H9 (cell line): Measurements from ENCODE around the gene FAM81A. TPM values are rescaled to one million over a fixed set of nuclear protein-coding genes. Genes with fewer than 3 reads are reported as not detected.

ENCODE experiments used
- DNase-seq: peaks from one replicate; pipeline ENCODE4 v3.0.0-alpha.2; 2017
- H2AFZ ChIP-seq: one replicate; pipeline ENCODE4 v1.6.1; 2013; ENCODE audit warnings: mild to moderate bottlenecking, low read length, control low read depth, moderate library complexity
- H2AK5ac ChIP-seq: 2 replicates; pipeline ENCODE4 v1.6.1; 2013; ENCODE audit warnings: low read length, control low read depth, mixed read lengths; ENCODE audit not compliant: insufficient read length
- H2BK120ac ChIP-seq: one replicate; pipeline ENCODE4 v1.6.1; 2013; ENCODE audit warnings: low read depth, mild to moderate bottlenecking, low read length, control low read depth, inconsistent platforms; ENCODE audit not compliant: poor library complexity, severe bottlenecking
- H2BK12ac ChIP-seq: 2 replicates; pipeline ENCODE4 v1.6.1; 2013; ENCODE audit warnings: low read length, control low read depth, mixed read lengths, low read depth; ENCODE audit not compliant: insufficient read length
- H2BK15ac ChIP-seq: 2 replicates; pipeline ENCODE4 v1.6.1; 2013; ENCODE audit warnings: low read depth, low read length, control low read depth
- H2BK20ac ChIP-seq: one replicate; pipeline ENCODE4 v1.6.1; 2013; ENCODE audit warnings: low read depth, mild to moderate bottlenecking, low read length, control low read depth, inconsistent platforms; ENCODE audit not compliant: poor library complexity, severe bottlenecking
- H2BK5ac ChIP-seq: 2 replicates; pipeline ENCODE4 v1.6.1; 2013; ENCODE audit warnings: low read length, control low read depth, mixed read lengths; ENCODE audit not compliant: insufficient read length
- H3K14ac ChIP-seq: 2 replicates; pipeline ENCODE4 v1.6.1; 2013; ENCODE audit warnings: low read length, control low read depth; ENCODE audit not compliant: insufficient read depth
- H3K18ac ChIP-seq: 2 replicates; pipeline ENCODE4 v1.6.1; 2013; ENCODE audit warnings: low read depth, mild to moderate bottlenecking, mixed read lengths, low read length, control low read depth; ENCODE audit not compliant: insufficient read length
- H3K23ac ChIP-seq: 2 replicates; pipeline ENCODE4 v1.6.1; 2013; ENCODE audit warnings: low read length, control low read depth, mixed read lengths, low read depth; ENCODE audit not compliant: insufficient read length
- H3K23me2 ChIP-seq: 2 replicates; pipeline ENCODE4 v1.6.1; 2013; ENCODE audit warnings: low read depth, mild to moderate bottlenecking, mixed read lengths, low read length, control low read depth; ENCODE audit not compliant: insufficient read length, poor library complexity, severe bottlenecking
- H3K27ac ChIP-seq: 2 replicates; pipeline ENCODE4 v1.5.1; 2013; ENCODE audit warnings: low read length, control low read depth, mixed read lengths, low read depth; ENCODE audit not compliant: insufficient read length
- H3K27me3 ChIP-seq: 2 replicates; pipeline ENCODE4 v1.6.1; 2013; ENCODE audit warnings: low read length, control low read depth, inconsistent platforms; ENCODE audit not compliant: insufficient read depth
- H3K4ac ChIP-seq: 2 replicates; pipeline ENCODE4 v1.6.1; 2013; ENCODE audit warnings: low read depth, mild to moderate bottlenecking, control low read depth, inconsistent platforms, low read length, moderate library complexity
- H3K4me1 ChIP-seq: 2 replicates; pipeline ENCODE4 v1.6.1; 2013; ENCODE audit warnings: low read length, control low read depth, inconsistent platforms; ENCODE audit not compliant: insufficient read depth
- H3K4me2 ChIP-seq: 2 replicates; pipeline ENCODE4 v1.6.1; 2013; ENCODE audit warnings: low read length, control low read depth, mixed read lengths; ENCODE audit not compliant: insufficient read length, insufficient read depth
- H3K56ac ChIP-seq: 2 replicates; pipeline ENCODE4 v1.6.1; 2013; ENCODE audit warnings: low read depth, mild to moderate bottlenecking, mixed read lengths, low read length, control low read depth; ENCODE audit not compliant: insufficient read length
- H3K79me1 ChIP-seq: 2 replicates; pipeline ENCODE4 v1.6.1; 2013; ENCODE audit warnings: low read depth, mild to moderate bottlenecking, moderate library complexity, low read length, control low read depth, inconsistent platforms; ENCODE audit not compliant: insufficient read depth, poor library complexity, severe bottlenecking
- H3K79me2 ChIP-seq: 2 replicates; pipeline ENCODE4 v1.6.1; 2013; ENCODE audit warnings: low read length, control low read depth, inconsistent platforms; ENCODE audit not compliant: insufficient read depth
- H3K9ac ChIP-seq: 2 replicates; pipeline ENCODE4 v1.6.1; 2013; ENCODE audit warnings: low read length, control low read depth, mixed read lengths; ENCODE audit not compliant: insufficient read length; ENCODE audit errors: extremely low read depth
- H3K9me3 ChIP-seq: one replicate; pipeline ENCODE4 v1.6.1; 2013; ENCODE audit warnings: low read depth, low read length, inconsistent platforms; ENCODE audit not compliant: control insufficient read depth
- H3T11ph ChIP-seq: one replicate; pipeline ENCODE4 v1.6.1; 2013; ENCODE audit warnings: mild to moderate bottlenecking, low read length, control low read depth, inconsistent platforms
- H4K20me1 ChIP-seq: one replicate; pipeline ENCODE4 v1.6.1; 2013; ENCODE audit not compliant: control insufficient read depth, insufficient read length, insufficient read depth
- H4K5ac ChIP-seq: 2 replicates; pipeline ENCODE4 v1.6.1; 2013; ENCODE audit warnings: low read depth, mild to moderate bottlenecking, mixed read lengths, low read length, control low read depth; ENCODE audit not compliant: insufficient read length
- H4K8ac ChIP-seq: replicated peaks from 2 replicates; pipeline ENCODE4 v1.6.1; 2013; ENCODE audit warnings: low read length, control low read depth, mixed read lengths, low read depth; ENCODE audit not compliant: insufficient read length
- H4K91ac ChIP-seq: 2 replicates; pipeline ENCODE4 v1.6.1; 2013; ENCODE audit warnings: low read depth, mild to moderate bottlenecking, moderate library complexity, mixed read lengths, low read length, control low read depth; ENCODE audit not compliant: insufficient read length
- H3K27ac Mint-ChIP-seq, 3 experiments: 2 replicates in 2 of 3; 3 replicates in 1 of 3; pipeline ENCODE4 v1.8.0; 2020 to 2021; ENCODE audit warnings: mixed read lengths in 3 of 3, mild to moderate bottlenecking in 1 of 3, moderate library complexity in 1 of 3
- H3K27me3 Mint-ChIP-seq: 2 replicates; pipeline ENCODE4 v1.8.0; 2021; ENCODE audit warnings: low read depth, mild to moderate bottlenecking, moderate library complexity, mixed read lengths
- H3K36me3 Mint-ChIP-seq, 3 experiments: 2 replicates in 2 of 3; 3 replicates in 1 of 3; pipeline ENCODE4 v1.8.0; 2020 to 2021; ENCODE audit warnings: low read depth in 3 of 3, mixed read lengths in 3 of 3; ENCODE audit not compliant: insufficient read depth in 1 of 3
- H3K4me1 Mint-ChIP-seq, 2 experiments: 2 replicates each; pipeline ENCODE4 v1.8.0; 2020; ENCODE audit warnings: mixed read lengths in 2 of 2
- H3K4me3 Mint-ChIP-seq, 2 experiments: 2 replicates in 1 of 2; 3 replicates in 1 of 2; pipeline ENCODE4 v1.8.0; 2020 to 2021; ENCODE audit warnings: mild to moderate bottlenecking in 2 of 2, mixed read lengths in 2 of 2, moderate library complexity in 1 of 2
- H3K9me3 Mint-ChIP-seq, 2 experiments: 2 replicates in 1 of 2; 3 replicates in 1 of 2; pipeline ENCODE4 v1.8.0; 2020; ENCODE audit warnings: mild to moderate bottlenecking in 2 of 2, mixed read lengths in 2 of 2, moderate library complexity in 1 of 2
- WGBS: extraction: QIAGEN DNeasy Blood & Tissue Kit; methylation state at CpG from one replicate; pipeline ENCODE4 v1.1.7; 2013; ENCODE audit warnings: missing lambda C conversion rate, low lambda C conversion rate, mixed read lengths; ENCODE audit not compliant: insufficient read length; ENCODE audit errors: extremely low coverage; 5-methylcytosine and 5-hydroxymethylcytosine counted together
- total RNA-seq: library from RNA; stranded (reverse); gene quantifications from 2 replicates; pipeline ENCODE4 v1.2.1, GENCODE V29; 2021
- TF ChIP-seq, protein P1 (sequence below): fragments of 200-600 bp; sonication (generic); conservative IDR thresholded peaks from 3 replicates; pipeline ENCODE4 v1.8.0; 2021; ENCODE audit warnings: antibody characterized with exemption, mild to moderate bottlenecking

Gene FAM81A
- total RNA-seq, 1 experiment from 2014 or later, result 1.7 TPM

DNA sequence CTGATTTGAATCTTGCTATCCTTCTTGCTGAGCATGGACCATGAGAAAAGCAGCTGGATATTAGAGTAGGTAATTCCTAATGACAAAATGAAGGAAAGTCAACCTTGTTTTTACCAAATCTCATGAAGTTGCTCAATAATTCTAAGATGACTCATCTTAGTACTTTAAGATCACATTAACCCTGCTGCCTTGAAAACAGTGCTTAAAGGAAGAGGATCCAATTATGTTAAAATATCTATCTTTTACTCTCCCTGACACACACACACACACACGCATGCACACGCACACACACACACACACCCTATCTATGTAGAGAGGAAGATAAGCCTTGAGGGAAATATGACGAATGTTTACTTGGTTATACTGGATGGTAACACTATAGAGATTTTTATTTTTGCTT, 49.3 kb upstream of the FAM81A start:
- H3K4me1 Mint-ChIP-seq, result peaks cover 9% of the 10 kb centered on the region in 2 experiments; a peak in 3 of 4 replicates
- H3K79me2 ChIP-seq, result no peaks in the 10 kb centered on the region
- no peak overlapping the region for H3K27ac Mint-ChIP-seq
- no peak overlapping the region for H2BK120ac ChIP-seq
- H3K27ac ChIP-seq, result no peak overlapping the region
- H3K4me1 ChIP-seq, result no peaks in the 10 kb centered on the region
- H3K23ac ChIP-seq, result no peak overlapping the region
- H4K20me1 ChIP-seq, result no peaks in the 10 kb centered on the region
- no peak overlapping the region for H4K91ac ChIP-seq
- no peaks in the 10 kb centered on the region for H3K9me3 ChIP-seq
- H3K27me3 ChIP-seq, result no peaks in the 10 kb centered on the region
- H3K36me3 Mint-ChIP-seq, result no peaks in the 10 kb centered on the region
- no peak overlapping the region for H3K9ac ChIP-seq
- no peak overlapping the region for H2AFZ ChIP-seq
- H3K56ac ChIP-seq, result no peak overlapping the region
- H4K8ac ChIP-seq, result no peak overlapping the region
- H2AK5ac ChIP-seq, result no peak overlapping the region
- H2BK15ac ChIP-seq, result no peak overlapping the region
- no peaks in the 10 kb centered on the region for H3K79me1 ChIP-seq
- no peak for DNase-seq
- no peak overlapping the region for H3K18ac ChIP-seq
- no peaks in the 10 kb centered on the region for H3K27me3 Mint-ChIP-seq
- no peak overlapping the region for H3K4ac ChIP-seq
- H3K23me2 ChIP-seq, result no peaks in the 10 kb centered on the region
- WGBS, result no CpG with 5 or more reads among the region's 3 CpGs
- H3K4me2 ChIP-seq, result no peak overlapping the region
- no peak overlapping the region for H3T11ph ChIP-seq
- H2BK5ac ChIP-seq, result no peak overlapping the region
- H3K9me3 Mint-ChIP-seq, result no peaks in the 10 kb centered on the region
- H4K5ac ChIP-seq, result no peak overlapping the region
- no peak overlapping the region for H2BK12ac ChIP-seq
- no peak overlapping the region for H3K4me3 Mint-ChIP-seq
- H2BK20ac ChIP-seq, result no peak overlapping the region
- TF ChIP-seq, protein P1, sequence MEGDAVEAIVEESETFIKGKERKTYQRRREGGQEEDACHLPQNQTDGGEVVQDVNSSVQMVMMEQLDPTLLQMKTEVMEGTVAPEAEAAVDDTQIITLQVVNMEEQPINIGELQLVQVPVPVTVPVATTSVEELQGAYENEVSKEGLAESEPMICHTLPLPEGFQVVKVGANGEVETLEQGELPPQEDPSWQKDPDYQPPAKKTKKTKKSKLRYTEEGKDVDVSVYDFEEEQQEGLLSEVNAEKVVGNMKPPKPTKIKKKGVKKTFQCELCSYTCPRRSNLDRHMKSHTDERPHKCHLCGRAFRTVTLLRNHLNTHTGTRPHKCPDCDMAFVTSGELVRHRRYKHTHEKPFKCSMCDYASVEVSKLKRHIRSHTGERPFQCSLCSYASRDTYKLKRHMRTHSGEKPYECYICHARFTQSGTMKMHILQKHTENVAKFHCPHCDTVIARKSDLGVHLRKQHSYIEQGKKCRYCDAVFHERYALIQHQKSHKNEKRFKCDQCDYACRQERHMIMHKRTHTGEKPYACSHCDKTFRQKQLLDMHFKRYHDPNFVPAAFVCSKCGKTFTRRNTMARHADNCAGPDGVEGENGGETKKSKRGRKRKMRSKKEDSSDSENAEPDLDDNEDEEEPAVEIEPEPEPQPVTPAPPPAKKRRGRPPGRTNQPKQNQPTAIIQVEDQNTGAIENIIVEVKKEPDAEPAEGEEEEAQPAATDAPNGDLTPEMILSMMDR, result no peak
- H3K14ac ChIP-seq, result no peak overlapping the region
